Hypothalamus (tissue), 51 donors: ENCODE data around the gene CHD1L.
"Not testable (repeated sequence)": the region's sequence is repeated elsewhere in the genome, so short reads cannot be mapped to it uniquely, and the experiment has no call there.

ENCODE experiments used
- DNase-seq, 51 donors: peaks; one replicate each; lab custom pipeline; 2025; lab: John Stamatoyannopoulos, UW

Gene CHD1L

DNA sequence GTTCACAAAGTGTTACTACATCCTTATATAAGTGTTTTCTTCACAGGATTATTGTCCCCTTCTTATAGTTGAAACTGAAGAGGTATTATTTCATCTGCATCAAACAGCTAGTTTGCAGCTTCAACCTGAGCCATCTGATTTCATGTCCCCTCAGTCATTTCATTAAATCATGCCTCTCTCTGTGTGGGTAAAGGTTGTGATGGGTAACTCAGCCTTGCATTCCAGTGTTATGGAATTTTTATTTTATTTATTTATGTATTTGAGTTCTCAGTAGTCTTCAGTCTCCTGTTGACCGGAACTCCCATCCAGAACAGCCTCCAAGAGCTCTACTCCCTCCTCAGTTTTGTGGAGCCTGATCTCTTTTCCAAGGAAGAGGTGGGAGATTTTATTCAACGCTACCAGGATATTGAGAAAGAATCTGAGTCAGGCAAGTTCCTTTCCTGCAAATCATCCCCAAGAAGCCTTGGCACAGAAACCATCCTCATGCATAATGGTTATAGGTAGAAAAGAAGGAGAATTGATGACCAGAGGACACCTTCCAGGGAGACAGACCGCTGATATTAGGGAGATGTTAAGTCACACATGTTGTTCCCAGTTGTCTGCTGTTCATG, 21.8 kb downstream of the CHD1L start:
- no peak for DNase-seq

- peak in 17 of 51 donors; percentile 1 to 44 (median 13) for DNase-seq
Observed at GRCh38 chr1:147266381-147266780, 23.9 kb downstream of the CHD1L start.

- no peak for DNase-seq
Observed at GRCh38 chr1:147267711-147268110, 25.2 kb downstream of the CHD1L start.

DNA sequence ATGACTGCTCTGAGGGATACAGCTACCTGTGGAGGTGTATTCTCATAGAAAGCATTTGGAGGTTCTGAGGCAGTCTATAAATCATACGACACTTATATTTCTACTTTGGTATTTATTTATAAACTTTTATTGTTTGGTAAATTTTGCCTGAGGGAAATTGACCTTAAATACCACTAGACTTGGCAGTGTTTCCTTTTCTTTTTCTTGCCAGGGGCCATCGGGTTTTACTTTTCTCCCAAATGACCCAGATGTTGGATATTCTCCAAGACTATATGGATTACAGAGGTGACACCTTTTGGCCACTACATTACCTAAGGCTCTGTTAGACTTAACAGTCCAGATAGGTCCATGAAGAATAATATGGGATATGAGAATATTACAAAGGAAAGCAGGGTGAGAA, 28.2 kb downstream of the CHD1L start:
- no peak for DNase-seq

DNA sequence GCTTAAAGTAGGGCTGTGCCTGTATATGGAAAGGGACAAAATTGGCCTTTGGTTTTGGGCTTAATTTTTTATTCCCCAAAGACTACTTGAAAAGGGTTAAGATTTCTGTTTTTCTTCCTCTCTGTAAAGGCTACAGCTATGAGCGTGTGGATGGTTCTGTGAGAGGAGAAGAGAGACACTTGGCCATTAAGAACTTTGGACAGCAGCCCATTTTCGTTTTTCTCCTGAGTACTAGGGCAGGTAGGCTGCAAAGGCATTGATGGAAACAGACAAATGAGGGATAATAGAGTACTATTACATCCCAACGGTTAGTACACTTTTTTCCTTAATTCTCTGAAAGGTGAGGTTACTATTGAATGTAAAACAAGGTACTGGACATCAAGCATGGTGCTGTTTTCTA, 29.6 kb downstream of the CHD1L start:
- DNase-seq: no peak

- peak in 7 of 51 donors; percentile 0 to 44 (median 12) for DNase-seq
Observed at GRCh38 chr1:147273409-147274336, 31.2 kb downstream of the CHD1L start.

DNA sequence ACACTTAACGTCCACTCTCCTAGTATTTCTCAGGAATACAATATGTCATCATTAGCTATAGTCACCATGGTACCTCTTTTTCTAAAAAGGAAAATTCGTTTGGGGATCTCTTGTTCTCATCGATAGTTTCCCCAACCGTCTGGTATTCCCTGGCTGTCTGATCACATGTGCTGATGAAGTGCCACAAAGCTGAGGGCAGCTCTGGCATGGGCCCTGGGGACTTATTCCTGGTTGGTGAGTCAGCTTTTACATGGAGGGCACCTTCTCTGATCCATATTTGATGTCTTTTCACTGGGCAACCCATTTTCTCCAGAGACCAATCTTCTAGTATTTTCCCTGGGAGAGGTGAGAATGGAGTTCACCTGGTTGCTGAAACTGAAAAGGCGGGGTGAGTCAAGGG, 39.5 kb downstream of the CHD1L start:
- no peak for DNase-seq

GRCh38 chr1:147283011-147283410, 40.5 kb downstream of the CHD1L start:
- DNase-seq: no peak

DNA sequence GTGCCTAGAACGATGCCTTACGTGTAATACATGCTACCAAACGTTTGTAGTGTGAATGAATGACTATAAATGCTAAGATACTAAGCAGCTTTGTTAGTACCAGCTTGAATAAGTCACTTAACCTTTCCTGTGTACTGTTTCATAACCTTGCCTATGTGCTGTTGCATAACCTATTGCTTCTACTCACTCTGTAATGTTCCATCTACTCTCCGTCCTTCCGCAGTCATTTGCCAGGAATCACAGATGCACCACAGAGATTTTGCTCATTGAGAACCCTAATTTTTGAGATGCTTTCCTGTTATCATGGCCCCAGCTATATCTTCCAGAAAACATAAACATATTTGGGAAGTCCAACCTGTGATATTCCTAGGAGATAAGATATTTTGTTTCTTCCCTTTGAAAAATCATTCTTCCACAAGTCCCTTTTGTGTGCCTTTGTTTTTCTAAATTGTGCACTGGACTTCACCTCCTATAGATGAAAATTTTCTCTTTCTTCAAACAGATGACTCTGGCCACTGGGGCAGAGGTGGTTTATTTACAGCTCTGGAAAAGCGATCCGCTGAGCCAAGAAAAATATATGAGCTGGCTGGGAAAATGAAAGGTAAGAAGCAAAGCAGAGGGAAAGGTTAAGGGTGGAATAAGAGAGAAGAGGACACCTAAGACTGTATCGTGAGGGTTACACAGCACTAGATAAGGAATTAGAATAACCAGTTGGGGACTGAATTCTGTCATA, 44.8 kb downstream of the CHD1L start:
- DNase-seq: no peak

DNA sequence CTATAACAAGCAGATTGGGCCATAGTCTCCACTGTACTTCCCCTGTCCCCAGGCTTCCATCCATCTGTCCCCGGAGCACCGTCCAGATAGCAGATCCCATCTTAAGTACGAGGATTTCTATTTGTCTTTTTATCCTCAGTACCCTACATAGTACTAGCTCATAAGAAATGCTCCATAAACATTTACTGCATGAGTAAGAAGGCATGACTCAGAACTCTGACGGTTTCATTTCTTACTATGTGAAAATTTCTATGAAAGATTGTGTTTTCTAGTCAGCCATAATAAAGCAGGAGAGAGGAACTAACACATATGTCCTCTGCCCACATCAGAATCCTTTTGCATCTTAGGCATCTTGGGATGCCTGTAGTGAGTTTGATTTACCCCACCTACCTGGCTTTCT, 49.5 kb downstream of the CHD1L start:
- DNase-seq: no peak

GRCh38 chr1:147292631-147293251, 50.3 kb downstream of the CHD1L start:
- peak in 2 of 51 donors; percentile 17 to 21 for DNase-seq

GRCh38 chr1:147297438-147297837, 55.0 kb downstream of the CHD1L start:
- DNase-seq: no peak

GRCh38 chr1:147305803-147306202, 63.3 kb downstream of the CHD1L start:
- DNase-seq: not testable (repeated sequence)

DNA sequence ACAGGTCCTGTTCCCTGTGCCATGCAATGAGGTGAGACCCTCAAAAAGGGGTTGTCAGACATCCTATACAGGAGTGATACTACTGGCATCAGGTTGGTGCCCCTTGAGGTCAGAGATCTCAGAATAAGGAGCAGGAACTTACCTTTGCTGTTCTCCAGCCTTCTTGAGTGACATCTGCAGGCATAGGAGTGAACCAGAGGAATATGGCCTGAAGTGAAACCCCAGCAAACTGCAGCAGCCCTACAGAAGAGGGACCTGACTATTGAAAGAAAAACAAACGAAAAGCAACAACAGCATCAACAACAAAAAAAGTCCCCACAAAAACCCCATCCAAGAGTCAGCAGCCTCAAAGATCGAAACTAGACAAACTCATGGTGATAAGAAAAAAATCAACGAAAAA, 74.5 kb downstream of the CHD1L start:
- DNase-seq: no peak

- DNase-seq: not testable (repeated sequence)
Observed at GRCh38 chr1:147326933-147327687, 84.6 kb downstream of the CHD1L start.

GRCh38 chr1:147334292-147334691, 91.8 kb downstream of the CHD1L start:
- peak in 8 of 51 donors; percentile 1 to 21 (median 2) for DNase-seq

GRCh38 chr1:147336291-147336690, 93.8 kb downstream of the CHD1L start:
- DNase-seq: no peak

- DNase-seq: peak in 9 of 51 donors; percentile 2 to 30 (median 10)
Observed at GRCh38 chr1:147337040-147337630, 94.7 kb downstream of the CHD1L start.

GRCh38 chr1:147338571-147338970, 96.1 kb downstream of the CHD1L start:
- no peak for DNase-seq

GRCh38 chr1:147341246-147341645, 98.8 kb downstream of the CHD1L start:
- no peak for DNase-seq
